ENCODE data around the gene OPRL1.

Gene OPRL1

GRCh38 chr20:64080013-64080812 lies at the start of gene OPRL1:
Gene OPRL1 (plus strand): TSS chr20:64080082. CDS start chr20:64092721, 12,639 bp downstream.
- no peak for DNase-seq (ENCODE audit: low read depth, low spot score)

- no peak for DNase-seq (ENCODE audit: low read depth, low spot score)
Observed at GRCh38 chr20:64030371-64031134, 49.3 kb upstream of the OPRL1 start.

GRCh38 chr20:64031822-64032314 lies 48.0 kb upstream of the OPRL1 start:
- DNase-seq (ENCODE audit: low read depth, low spot score) = no peak

GRCh38 chr20:64032706-64033624 lies 46.9 kb upstream of the OPRL1 start:
- DNase-seq (ENCODE audit: low read depth, low spot score) = no peak

GRCh38 chr20:64033981-64034493 lies 45.8 kb upstream of the OPRL1 start:
- no peak for DNase-seq (ENCODE audit: low read depth, low spot score)

- DNase-seq (ENCODE audit: low read depth, low spot score) = no peak
Observed at GRCh38 chr20:64035066-64035932, 44.6 kb upstream of the OPRL1 start.

- DNase-seq (ENCODE audit: low read depth, low spot score) = peak; percentile 80
Observed at GRCh38 chr20:64035933-64036345, 43.9 kb upstream of the OPRL1 start, which contains the start of gene C20orf204. Gene C20orf204 (plus strand): TSS chr20:64036182. CDS start chr20:64036324, 142 bp downstream.

GRCh38 chr20:64036346-64037198 lies 43.3 kb upstream of the OPRL1 start:
- DNase-seq (ENCODE audit: low read depth, low spot score) = no peak

GRCh38 chr20:64037199-64037497 lies 42.7 kb upstream of the OPRL1 start:
- DNase-seq (ENCODE audit: low read depth, low spot score) = no peak

- no peak for DNase-seq (ENCODE audit: low read depth, low spot score)
Observed at GRCh38 chr20:64037498-64038213, 42.2 kb upstream of the OPRL1 start.

- no peak for DNase-seq (ENCODE audit: low read depth, low spot score)
Observed at GRCh38 chr20:64038224-64038564, 41.7 kb upstream of the OPRL1 start.

- peak; percentile 78 for DNase-seq (ENCODE audit: low read depth, low spot score)
Observed at GRCh38 chr20:64038565-64039292, 41.2 kb upstream of the OPRL1 start.

GRCh38 chr20:64039293-64040160 lies 40.4 kb upstream of the OPRL1 start:
- no peak for DNase-seq (ENCODE audit: low read depth, low spot score)

GRCh38 chr20:64040231-64041039 lies 39.4 kb upstream of the OPRL1 start:
- DNase-seq (ENCODE audit: low read depth, low spot score) = no peak

GRCh38 chr20:64041040-64041780 lies 38.7 kb upstream of the OPRL1 start:
- DNase-seq (ENCODE audit: low read depth, low spot score) = no peak

GRCh38 chr20:64041781-64042053 lies 38.2 kb upstream of the OPRL1 start:
- no peak for DNase-seq (ENCODE audit: low read depth, low spot score)

All from ELF-1 (cell line).